CD14-positive monocyte (primary cell): ENCODE results near the gene ORMDL2. TPM values are rescaled to one million over a fixed set of nuclear protein-coding genes. Genes with fewer than 3 reads are reported as not detected.

ENCODE experiments used
- DNase-seq, 3 donors: peaks; one replicate each; pipeline ENCODE4 v3.0.0-alpha.2; 2011 to 2022
- H2AFZ ChIP-seq: 2 replicates; pipeline ENCODE4 v1.6.0; 2012; ENCODE audit warnings: mild to moderate bottlenecking, low read depth, low read length, inconsistent platforms; ENCODE audit not compliant: insufficient read depth, poor library complexity, severe bottlenecking
- H3K27ac ChIP-seq, 2 donors: 1 replicate in 1 of 2; 2 replicates in 1 of 2; pipeline ENCODE4 v1.5.1; 2012 to 2013; ENCODE audit warnings: low read length in 2 of 2, control low read depth in 1 of 2, inconsistent platforms in 1 of 2, low read depth in 1 of 2, mild to moderate bottlenecking in 1 of 2
- H3K27me3 ChIP-seq, 2 donors: one replicate each; pipeline versions ENCODE4 v1.6.0 to v1.6.1; 2011 to 2013; ENCODE audit warnings: low read length in 2 of 2; ENCODE audit not compliant: control insufficient read depth in 2 of 2, insufficient read depth in 2 of 2
- H3K36me3 ChIP-seq, 2 donors: replicated peaks in 1 of 2; 1 replicate in 1 of 2; 2 replicates in 1 of 2; pipeline versions ENCODE4 v1.5.1 to v1.6.1; 2012 to 2013; ENCODE audit warnings: low read length in 2 of 2, control low read depth in 1 of 2, inconsistent platforms in 1 of 2, mild to moderate bottlenecking in 1 of 2; ENCODE audit not compliant: insufficient read depth in 2 of 2, control insufficient read depth in 1 of 2
- H3K4me1 ChIP-seq, 2 donors: 1 replicate in 1 of 2; 2 replicates in 1 of 2; pipeline versions ENCODE4 v1.5.1 to v1.6.1; 2012 to 2013; ENCODE audit warnings: low read length in 2 of 2, control low read depth in 1 of 2, inconsistent platforms in 1 of 2, mild to moderate bottlenecking in 1 of 2, moderate library complexity in 1 of 2; ENCODE audit not compliant: insufficient read depth in 2 of 2, control insufficient read depth in 1 of 2
- H3K4me2 ChIP-seq: replicated peaks from 2 replicates; pipeline ENCODE3; 2012; ENCODE audit warnings: low read length, moderate library complexity, mild to moderate bottlenecking; ENCODE audit not compliant: poor library complexity, severe bottlenecking; ENCODE audit errors: extremely low read depth
- H3K4me3 ChIP-seq, 3 experiments: fragments of 200-600 bp in 1 of 3; sonication (generic) in 1 of 3; replicated peaks in 1 of 3; 1 replicate in 2 of 3; 2 replicates in 1 of 3; pipeline ENCODE4 v1.5.1; 2011 to 2013; ENCODE audit warnings: low read length in 3 of 3, mild to moderate bottlenecking in 3 of 3, control low read depth in 2 of 3, low read depth in 2 of 3, inconsistent platforms in 1 of 3, moderate library complexity in 1 of 3
- H3K79me2 ChIP-seq: 2 replicates; pipeline ENCODE4 v1.6.0; 2012; ENCODE audit warnings: mild to moderate bottlenecking, control low read depth, inconsistent platforms, low read length, moderate library complexity; ENCODE audit not compliant: insufficient read depth
- H3K9ac ChIP-seq: 2 replicates; pipeline ENCODE4 v1.6.0; 2017; ENCODE audit warnings: low read length, mild to moderate bottlenecking; ENCODE audit not compliant: insufficient read depth, poor library complexity, severe bottlenecking
- H3K9me3 ChIP-seq, 2 donors: replicated peaks in 1 of 2; 1 replicate in 1 of 2; 2 replicates in 1 of 2; pipeline versions ENCODE4 v1.5.1 to v1.6.1; 2012 to 2013; ENCODE audit warnings: low read length in 2 of 2, control low read depth in 1 of 2; ENCODE audit not compliant: control insufficient read depth in 1 of 2, insufficient read depth in 1 of 2
- H4K20me1 ChIP-seq: 2 replicates; pipeline ENCODE4 v1.6.0; 2012; ENCODE audit warnings: mild to moderate bottlenecking, low read length, control low read depth, moderate library complexity; ENCODE audit not compliant: insufficient read depth
- H3K27ac Mint-ChIP-seq, 7 donors: one replicate each; pipeline ENCODE4 v1.8.0; 2020; ENCODE audit warnings: mild to moderate bottlenecking in 7 of 7, mixed read lengths in 7 of 7, moderate library complexity in 6 of 7, inconsistent platforms in 2 of 7
- H3K27me3 Mint-ChIP-seq, 3 donors: one replicate each; pipeline ENCODE4 v1.8.0; 2021 to 2022; ENCODE audit warnings: low read depth in 3 of 3, mild to moderate bottlenecking in 3 of 3, mixed read lengths in 3 of 3, moderate library complexity in 3 of 3, inconsistent platforms in 1 of 3
- H3K36me3 Mint-ChIP-seq, 2 donors: one replicate each; pipeline ENCODE4 v1.8.0; 2020; ENCODE audit warnings: mixed read lengths in 2 of 2, inconsistent platforms in 1 of 2, mild to moderate bottlenecking in 1 of 2
- H3K4me1 Mint-ChIP-seq: one replicate; pipeline ENCODE4 v1.8.0; 2020; ENCODE audit warnings: mild to moderate bottlenecking, mixed read lengths
- H3K4me3 Mint-ChIP-seq, 2 donors: one replicate each; pipeline ENCODE4 v1.8.0; 2020; ENCODE audit warnings: mild to moderate bottlenecking in 2 of 2, mixed read lengths in 2 of 2, moderate library complexity in 1 of 2
- H3K9me3 Mint-ChIP-seq, 7 donors: one replicate each; pipeline ENCODE4 v1.8.0; 2020 to 2022; ENCODE audit warnings: mixed read lengths in 7 of 7, mild to moderate bottlenecking in 6 of 7, moderate library complexity in 6 of 7, inconsistent platforms in 2 of 7
- CTCF ChIP-seq: fragments of 200-600 bp; IDR thresholded peaks from one replicate; pipeline ENCODE4 v1.8.0; 2022; ENCODE audit warnings: antibody characterized with exemption, mild to moderate bottlenecking
- WGBS: methylation state at CpG from one replicate; pipeline ENCODE4 v1.1.5; 2013; ENCODE audit warnings: missing lambda C conversion rate; ENCODE audit not compliant: insufficient coverage; 5-methylcytosine and 5-hydroxymethylcytosine counted together
- intact Hi-C, 2 donors: fragments of 100-400 bp; cut with micrococcal nuclease; formaldehyde crosslinking; loops; one replicate each; pipeline versions ENCODE4 v1.15.0 to v1.15.1; 2023
- polyA plus RNA-seq, 3 donors: library from polyadenylated mRNA; depleted of rRNA in 1 of 3; unstranded in 2 of 3; stranded (reverse) in 1 of 3; fragments of 300-500 nt in 2 of 3; fragments of >200 nt in 1 of 3; fragmentation: Illumina TruSeq in 2 of 3; gene quantifications; 1 replicate in 2 of 3; 2 replicates in 1 of 3; pipeline ENCODE4 v1.2.3, GENCODE V29; 2012 to 2021

Gene ORMDL2
- polyA plus RNA-seq, 3 donors = 15.5 to 140 (median 137) TPM

GRCh38 chr12:55847033-55847432 lies 29.2 kb downstream of the ORMDL2 start:
- no peak for TF ChIP-seq CTCF
- Mint-ChIP-seq H3K4me1 (peaks cover 47% of the 10 kb centered on the region), H3K27me3 (peaks cover 1 to 5% (median 2%) of the 10 kb centered on the region in 3 donors), H3K9me3 (peaks cover 0 to 2% (median 0%) of the 10 kb centered on the region in 7 donors), H3K27ac (peak overlapping the region; percentile 90 to 97 (median 97)), H3K36me3 (no peaks in the 10 kb centered on the region), H3K4me3 (no peak overlapping the region)
- WGBS = no CpG with 5 or more reads among the region's 3 CpGs
- Histone ChIP-seq H3K4me2 (no peak overlapping the region), H3K9me3 (no peaks in the 10 kb centered on the region), H3K4me1 (peaks cover 29 to 33% of the 10 kb centered on the region in 2 donors), H3K9ac (peak overlapping the region; percentile 66), H4K20me1 (no peaks in the 10 kb centered on the region), H3K27ac (peak overlapping the region; percentile 73 to 92), H2AFZ (no peak overlapping the region), H3K79me2 (no peaks in the 10 kb centered on the region), H3K36me3 (no peaks in the 10 kb centered on the region), H3K4me3 (no peak overlapping the region), H3K27me3 (no peaks in the 10 kb centered on the region)
- DNase-seq = peak; percentile 60 to 94 (median 73)
- intact Hi-C loops = loop anchor here in 1 of 2 donors (1.0 kb wide), 1 partner anchor 17 kb away; no protein-coding TSS in a partner anchor

GRCh38 chr12:55847603-55848291 lies 29.9 kb downstream of the ORMDL2 start:
- no peaks in the 10 kb centered on the region for H3K36me3 ChIP-seq
- TF ChIP-seq CTCF = no peak
- peak overlapping the region; percentile 73 to 92 for H3K27ac ChIP-seq
- intact Hi-C loops = loop anchor here in 1 of 2 donors (1.0 kb wide), 1 partner anchor 17 kb away; no protein-coding TSS in a partner anchor
- peaks cover 22 to 25% of the 10 kb centered on the region in 2 donors for H3K4me1 ChIP-seq
- Mint-ChIP-seq H3K36me3 (no peaks in the 10 kb centered on the region), H3K9me3 (peaks cover 0 to 2% (median 0%) of the 10 kb centered on the region in 7 donors), H3K4me3 (peak overlapping the region; percentile 24 to 46), H3K4me1 (peaks cover 40% of the 10 kb centered on the region), H3K27ac (peak overlapping the region; percentile 90 to 97 (median 97)), H3K27me3 (peaks cover 2 to 7% (median 5%) of the 10 kb centered on the region in 3 donors)
- no peaks in the 10 kb centered on the region for H3K79me2 ChIP-seq
- peak; percentile 73 to 96 (median 89) for DNase-seq
- H3K9me3 ChIP-seq = no peaks in the 10 kb centered on the region
- no peaks in the 10 kb centered on the region for H4K20me1 ChIP-seq
- peak overlapping the region; percentile 52 for H2AFZ ChIP-seq
- 38% methylated on average over 4 of the region's 6 CpGs for WGBS
- peak overlapping the region in 1 of 3 experiments; percentile 63 for H3K4me3 ChIP-seq
- H3K27me3 ChIP-seq = no peaks in the 10 kb centered on the region
- peak overlapping the region; percentile 66 for H3K9ac ChIP-seq
- peak overlapping the region; percentile 63 for H3K4me2 ChIP-seq
